ENCODE data around the gene C19orf67.

C19orf67 gene

GRCh38 chr19:14081797-14082674 lies 3.5 kb downstream of the C19orf67 start:
- no peak for DNase-seq

- DNase-seq: peak; percentile 97
These were observed 4.4 kb downstream of the C19orf67 start for GRCh38 chr19:14080887-14081796.

- DNase-seq: no peak
These were observed 7.2 kb downstream of the C19orf67 start for GRCh38 chr19:14078411-14078810.

- no peak for DNase-seq
These were observed 11.4 kb downstream of the C19orf67 start for GRCh38 chr19:14073925-14074838.

- DNase-seq: peak; percentile 57
These were observed 12.2 kb downstream of the C19orf67 start for GRCh38 chr19:14073261-14073924.

GRCh38 chr19:14072535-14073260 lies 12.9 kb downstream of the C19orf67 start, which contains the start of gene MISP3:
TSS of gene MISP3 (plus strand) at chr19:14072786. CDS start at chr19:14073310, 524 bp downstream.
- no peak for DNase-seq

- DNase-seq: no peak
These were observed 15.1 kb downstream of the C19orf67 start for GRCh38 chr19:14070268-14071050.

- DNase-seq: no peak
These were observed 19.4 kb downstream of the C19orf67 start for GRCh38 chr19:14066134-14066533.

- no peak for DNase-seq
These were observed 22.5 kb downstream of the C19orf67 start for GRCh38 chr19:14063105-14063504.

GRCh38 chr19:14062558-14062855 lies 23.1 kb downstream of the C19orf67 start:
- DNase-seq: no peak

- no peak for DNase-seq
These were observed 23.6 kb downstream of the C19orf67 start, which contains the start of gene PALM3 for GRCh38 chr19:14061751-14062557. TSS of gene PALM3 (minus strand) at chr19:14062076. CDS start at chr19:14061980, 96 bp downstream.

- DNase-seq: no peak
These were observed 24.4 kb downstream of the C19orf67 start for GRCh38 chr19:14061081-14061749.

GRCh38 chr19:14059652-14060155 lies 25.9 kb downstream of the C19orf67 start:
- DNase-seq: no peak

GRCh38 chr19:14059093-14059480 lies 26.5 kb downstream of the C19orf67 start:
- no peak for DNase-seq

- DNase-seq: no peak
These were observed 27.1 kb downstream of the C19orf67 start for GRCh38 chr19:14058182-14059092.

GRCh38 chr19:14056741-14057356 lies 28.7 kb downstream of the C19orf67 start:
- no peak for DNase-seq

- DNase-seq: no peak
These were observed 29.4 kb downstream of the C19orf67 start for GRCh38 chr19:14056069-14056666.

All from T1000 (cell line).